Smooth muscle cell of the brain vasculature (primary cell): ENCODE data around the gene CLEC3B.

Experiments used
- DNase-seq: peaks from one replicate; pipeline ENCODE4 v3.0.0-alpha.2; 2012; ENCODE audit warnings: low read depth, low spot score

CLEC3B gene

DNA sequence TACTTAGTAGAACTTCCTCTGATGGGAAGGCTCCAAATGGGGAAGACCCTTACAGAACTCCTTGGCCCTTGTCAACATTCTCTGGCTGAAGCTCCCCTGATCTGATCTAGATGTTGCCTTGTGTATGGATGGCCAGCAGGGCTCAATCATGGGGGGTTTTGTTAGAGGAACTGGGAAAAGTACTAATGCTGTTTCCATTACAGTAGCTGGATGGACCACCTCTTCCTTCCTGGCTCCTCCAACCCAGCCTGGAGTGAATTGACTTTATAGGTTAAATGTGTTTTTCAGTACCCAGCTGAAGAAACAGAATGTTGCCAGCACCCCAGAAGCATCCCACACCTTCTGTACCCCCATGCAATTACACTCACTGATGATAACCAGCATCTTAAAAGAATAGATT lies 22.7 kb upstream of the CLEC3B start:
- DNase-seq, result no peak

DNA sequence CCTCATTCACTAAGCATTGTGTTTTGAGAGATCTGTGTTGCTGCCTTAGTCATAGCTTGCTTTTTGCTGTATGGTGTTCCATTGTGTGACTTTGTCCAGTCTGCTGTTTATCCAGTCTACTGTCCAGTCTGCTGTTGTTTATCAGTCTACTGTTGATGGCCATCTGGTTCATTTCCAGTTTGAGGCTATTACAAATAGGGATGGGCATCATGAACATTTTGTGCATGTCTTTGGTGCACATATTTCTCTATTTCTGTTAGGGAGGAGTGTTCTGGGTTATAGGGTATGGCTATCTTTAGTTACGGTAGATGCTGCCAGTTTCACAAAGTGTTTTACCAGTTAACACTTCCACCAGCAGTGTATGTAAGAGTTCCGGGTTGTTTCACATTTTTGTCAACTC lies 22.2 kb upstream of the CLEC3B start:
- no peak for DNase-seq

GRCh38 chr3:45007091-45007490 lies 19.0 kb upstream of the CLEC3B start:
- no peak for DNase-seq

GRCh38 chr3:45008117-45008516 lies 18.0 kb upstream of the CLEC3B start:
- no peak for DNase-seq

DNA sequence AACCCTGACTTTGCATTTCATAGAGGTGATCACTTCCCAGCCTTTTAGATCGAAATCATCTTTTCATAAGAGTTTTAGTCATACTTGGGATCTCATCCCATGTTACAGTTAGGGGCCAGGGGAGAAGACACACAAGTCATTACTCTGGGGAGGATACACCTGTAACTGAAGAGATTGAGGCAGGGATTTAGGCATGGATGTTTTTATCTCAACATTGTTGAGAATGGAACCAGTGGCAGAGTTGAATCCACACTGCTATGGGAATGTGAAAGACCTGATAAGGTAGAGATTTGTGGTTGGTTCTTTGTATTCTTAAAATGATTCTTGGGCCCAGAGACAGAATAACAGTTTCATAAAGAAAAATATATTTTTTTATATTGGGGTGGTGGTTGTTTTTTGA lies 16.2 kb upstream of the CLEC3B start:
- no peak for DNase-seq

GRCh38 chr3:45010811-45011333 lies 15.2 kb upstream of the CLEC3B start:
- no peak for DNase-seq

DNA sequence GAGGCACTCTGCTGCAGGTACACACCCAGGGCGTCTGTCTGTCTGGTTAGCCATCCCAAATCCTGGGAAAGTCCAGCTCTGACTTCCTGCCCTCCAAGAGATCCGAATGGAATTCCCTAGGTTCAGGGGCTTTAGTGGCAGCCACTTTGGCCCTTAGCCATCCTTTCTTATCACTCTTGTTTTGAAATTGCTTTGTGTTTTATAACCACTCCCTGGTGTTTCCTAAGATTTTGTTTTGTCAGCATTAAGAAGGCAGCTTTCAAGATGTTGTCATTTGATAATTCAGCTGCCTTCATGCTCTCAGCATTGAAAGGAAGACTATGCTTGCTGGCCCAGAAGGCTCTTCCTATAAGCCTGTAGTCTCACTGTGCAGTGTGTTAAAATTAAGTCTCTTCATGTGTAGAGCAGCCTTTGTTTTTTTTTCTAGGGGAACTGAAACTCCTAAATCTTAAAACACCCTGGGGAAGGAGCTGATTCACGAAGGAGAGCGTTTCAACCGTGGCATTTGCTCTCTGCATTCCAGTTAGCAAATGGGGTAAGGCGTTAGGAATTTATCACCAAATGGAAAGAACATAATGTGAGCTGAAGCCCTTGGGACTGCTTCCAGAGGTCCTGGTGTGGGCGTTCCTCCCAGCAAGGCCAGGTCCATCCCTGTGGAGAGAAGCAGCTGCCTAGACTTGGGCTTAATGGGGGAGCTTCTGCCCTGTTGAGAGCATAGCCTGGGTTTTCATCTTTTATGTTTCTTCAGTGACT lies 14.2 kb upstream of the CLEC3B start:
- DNase-seq, result peak; percentile 87

DNA sequence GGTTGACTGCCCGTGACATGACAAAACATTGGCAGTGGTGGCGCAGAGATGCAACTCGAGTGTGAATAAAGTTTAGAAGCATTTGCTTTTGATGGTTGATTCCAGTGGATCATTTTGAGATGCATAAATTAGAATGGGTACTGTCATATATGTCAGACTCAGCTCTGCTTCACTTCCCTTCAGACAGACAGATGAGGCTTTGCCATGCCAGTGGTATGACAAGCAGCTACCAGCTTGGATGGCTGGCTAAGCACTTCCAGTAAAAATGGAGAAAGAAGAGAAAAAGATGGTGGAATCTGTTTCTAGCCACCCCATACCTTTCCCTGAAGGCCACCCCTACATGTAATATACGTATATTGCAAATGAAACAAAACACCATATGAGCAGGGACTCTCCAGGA lies 13.5 kb upstream of the CLEC3B start:
- DNase-seq, result no peak

- no peak for DNase-seq
Measured at GRCh38 chr3:45016916-45017315, 9.2 kb upstream of the CLEC3B start.

GRCh38 chr3:45017821-45018220 lies 8.3 kb upstream of the CLEC3B start:
- no peak for DNase-seq

GRCh38 chr3:45020534-45020933 lies 5.6 kb upstream of the CLEC3B start:
- DNase-seq, result no peak

DNA sequence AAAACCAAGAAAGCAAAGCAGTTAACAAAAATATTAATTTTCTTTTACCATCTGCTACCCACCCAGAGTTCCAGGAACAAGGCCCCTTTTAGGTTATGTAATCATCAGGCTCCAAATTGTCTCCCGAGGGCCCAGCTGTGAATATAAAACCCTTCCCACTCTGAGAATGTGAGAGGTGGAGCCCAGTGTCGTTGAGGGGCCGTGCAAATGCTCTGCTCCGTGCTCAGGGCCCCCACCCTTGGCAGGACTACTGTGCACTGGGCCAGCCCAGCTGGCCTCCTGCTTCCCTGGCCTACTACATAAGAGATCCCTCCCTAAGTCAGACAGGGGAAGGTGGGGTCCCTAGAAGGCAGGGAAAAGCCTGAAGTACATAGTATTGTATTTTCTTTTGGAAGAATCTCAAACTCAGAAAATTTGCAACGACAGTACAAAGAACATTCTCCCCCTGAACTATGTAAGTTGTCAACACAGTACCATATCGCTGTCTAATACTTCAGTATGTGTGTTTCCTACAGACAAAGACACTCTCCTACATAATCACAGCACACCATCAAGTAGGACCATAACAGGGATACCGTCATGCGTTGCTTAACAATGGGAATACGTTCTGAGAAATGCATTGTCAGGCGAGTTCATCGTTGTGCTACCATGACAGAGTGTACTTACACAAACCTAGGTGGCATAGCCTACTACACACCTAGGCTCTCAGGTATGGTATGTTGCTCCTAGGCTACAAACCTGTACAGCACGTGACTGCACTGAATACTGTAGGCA lies 4.4 kb upstream of the CLEC3B start:
- DNase-seq, result no peak

DNA sequence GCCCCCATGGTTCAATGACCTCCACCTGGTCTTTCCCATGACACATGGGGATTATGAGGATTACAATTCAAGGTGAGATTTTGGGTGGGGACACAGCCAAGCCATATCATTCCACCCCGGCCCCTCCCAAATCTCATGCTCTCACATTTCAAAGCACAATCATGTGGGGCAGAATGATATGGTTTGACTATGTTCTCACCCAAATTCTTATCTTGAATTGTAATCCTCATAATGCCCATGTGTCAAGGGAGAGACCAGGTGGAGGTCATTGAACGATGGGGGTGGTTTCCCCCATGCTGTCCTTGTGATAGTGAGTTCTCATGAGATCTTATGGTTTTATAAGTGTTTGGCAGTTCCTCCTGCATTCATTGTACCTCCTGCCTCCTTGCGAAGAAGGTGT lies 2.4 kb upstream of the CLEC3B start:
- DNase-seq, result no peak

- no peak for DNase-seq
Measured at GRCh38 chr3:45024542-45025255, 1.4 kb upstream of the CLEC3B start.

DNA sequence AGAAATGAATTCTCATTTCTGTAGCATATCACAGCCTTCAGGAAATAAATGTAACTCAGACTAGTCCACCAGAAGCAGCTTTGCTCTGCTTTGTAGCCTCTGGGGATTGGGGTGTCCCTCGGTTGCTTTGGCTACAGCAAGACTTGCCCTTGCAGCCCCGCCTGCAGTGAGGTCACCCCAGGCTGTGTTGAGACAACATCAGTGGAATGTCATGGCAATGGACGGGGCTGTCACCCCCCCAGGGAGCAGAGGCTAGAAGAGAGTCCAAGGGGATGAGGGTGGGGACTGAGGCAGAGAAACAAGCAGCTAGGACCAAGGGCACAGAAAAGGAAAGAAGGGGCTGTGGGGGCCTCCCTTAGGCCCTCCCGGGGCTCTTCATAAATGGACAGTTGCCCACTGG lies 854 bp downstream of the CLEC3B start:
- no peak for DNase-seq

GRCh38 chr3:45027441-45027840 lies 1.3 kb downstream of the CLEC3B start:
- no peak for DNase-seq

- no peak for DNase-seq
Measured at GRCh38 chr3:45029216-45029615, 3.1 kb downstream of the CLEC3B start.

DNA sequence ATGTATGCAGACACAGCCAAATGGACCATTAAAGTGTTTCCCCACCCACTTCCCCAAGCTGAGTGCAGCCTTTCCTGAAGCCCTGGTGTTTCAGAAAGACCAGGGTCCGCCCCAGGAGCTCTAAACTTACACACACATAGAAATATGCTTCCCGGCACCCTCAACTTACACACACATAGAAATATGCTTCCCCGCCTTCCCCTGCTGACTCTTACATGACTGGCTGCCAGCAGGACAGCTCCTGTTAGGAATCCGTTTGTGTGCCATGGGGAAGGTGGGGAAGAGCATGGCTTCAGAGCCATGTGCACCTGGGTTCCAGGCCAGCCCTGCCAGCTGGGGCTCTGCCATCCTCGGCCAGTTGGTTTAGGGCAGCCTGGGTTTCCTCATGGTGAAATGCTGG lies 3.6 kb downstream of the CLEC3B start:
- no peak for DNase-seq

- DNase-seq, result no peak
Measured at GRCh38 chr3:45031531-45031930, 5.4 kb downstream of the CLEC3B start.

GRCh38 chr3:45032113-45032512 lies 6.0 kb downstream of the CLEC3B start:
- no peak for DNase-seq

- DNase-seq, result no peak
Measured at GRCh38 chr3:45033791-45034190, 7.7 kb downstream of the CLEC3B start.

- no peak for DNase-seq
Measured at GRCh38 chr3:45034612-45035252, 8.6 kb downstream of the CLEC3B start.
